Astrocyte of the spinal cord (primary cell): ENCODE results near the gene UBC.
"Not testable (repeated sequence)": the region's sequence is repeated elsewhere in the genome, so short reads cannot be mapped to it uniquely, and the experiment has no call there.

Source experiments
- DNase-seq: peaks from one replicate; pipeline ENCODE4 v3.0.0; 2011; ENCODE audit warnings: low read depth, low spot score
- H3K4me3 ChIP-seq: 2 replicates; pipeline ENCODE4 v1.5.1; 2011; ENCODE audit warnings: low read depth, mild to moderate bottlenecking, low read length, moderate library complexity
- in situ Hi-C: cut with HindIII; loops from 2 replicates; pipeline ENCODE4 v1.10.0; 2017; ENCODE audit warnings: low sequenced_read_pairs
- TF ChIP-seq, protein P1 (sequence below): IDR thresholded peaks from 2 replicates; pipeline ENCODE4 v1.5.1; 2012; ENCODE audit warnings: low read depth, mild to moderate bottlenecking, low read length, inconsistent platforms

The UBC gene

DNA sequence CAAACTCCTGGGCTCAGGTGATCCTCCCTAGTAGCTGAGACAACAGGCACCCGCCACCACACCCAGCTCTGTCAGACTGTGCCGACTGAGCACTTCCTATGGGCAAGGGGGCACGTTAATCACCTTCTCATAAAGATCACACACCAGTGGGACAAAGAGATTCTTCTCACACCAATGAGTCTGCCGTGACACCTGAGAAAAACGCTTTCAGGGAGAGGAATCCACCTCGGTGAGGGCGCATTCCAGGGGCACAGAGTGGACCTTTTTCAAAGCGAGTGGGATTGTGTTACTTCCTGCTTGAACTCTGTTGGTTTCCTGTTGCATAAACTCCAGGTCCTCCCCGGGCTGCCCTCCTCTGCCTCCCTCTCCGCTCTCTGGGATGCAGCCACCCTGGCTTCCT is 33.3 kb downstream of the UBC start:
- DNase-seq: no peak
- TF ChIP-seq, protein P1, sequence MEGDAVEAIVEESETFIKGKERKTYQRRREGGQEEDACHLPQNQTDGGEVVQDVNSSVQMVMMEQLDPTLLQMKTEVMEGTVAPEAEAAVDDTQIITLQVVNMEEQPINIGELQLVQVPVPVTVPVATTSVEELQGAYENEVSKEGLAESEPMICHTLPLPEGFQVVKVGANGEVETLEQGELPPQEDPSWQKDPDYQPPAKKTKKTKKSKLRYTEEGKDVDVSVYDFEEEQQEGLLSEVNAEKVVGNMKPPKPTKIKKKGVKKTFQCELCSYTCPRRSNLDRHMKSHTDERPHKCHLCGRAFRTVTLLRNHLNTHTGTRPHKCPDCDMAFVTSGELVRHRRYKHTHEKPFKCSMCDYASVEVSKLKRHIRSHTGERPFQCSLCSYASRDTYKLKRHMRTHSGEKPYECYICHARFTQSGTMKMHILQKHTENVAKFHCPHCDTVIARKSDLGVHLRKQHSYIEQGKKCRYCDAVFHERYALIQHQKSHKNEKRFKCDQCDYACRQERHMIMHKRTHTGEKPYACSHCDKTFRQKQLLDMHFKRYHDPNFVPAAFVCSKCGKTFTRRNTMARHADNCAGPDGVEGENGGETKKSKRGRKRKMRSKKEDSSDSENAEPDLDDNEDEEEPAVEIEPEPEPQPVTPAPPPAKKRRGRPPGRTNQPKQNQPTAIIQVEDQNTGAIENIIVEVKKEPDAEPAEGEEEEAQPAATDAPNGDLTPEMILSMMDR: no peak
- in situ Hi-C loops: no loop called here
- no peak overlapping the region for H3K4me3 ChIP-seq

DNA sequence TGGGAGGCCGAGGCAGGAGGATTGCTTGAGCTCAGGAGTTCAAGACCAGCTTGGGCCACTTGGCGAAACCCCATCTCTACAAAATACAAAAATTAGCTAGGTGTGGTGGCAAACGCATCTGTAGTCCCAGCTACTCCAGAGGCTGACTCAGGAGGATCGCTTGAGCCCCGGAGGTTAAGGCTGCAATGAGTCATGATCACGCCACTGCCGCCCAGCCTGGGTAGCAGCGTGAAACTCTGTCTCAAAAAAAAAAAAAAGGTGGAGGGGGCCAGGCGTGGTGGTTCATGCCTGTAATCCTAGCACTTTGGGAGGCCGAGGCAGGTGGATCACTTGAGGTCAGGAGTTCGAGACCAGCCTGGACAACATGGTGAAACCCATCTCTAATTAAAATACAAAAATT is 34.1 kb downstream of the UBC start:
- in situ Hi-C loops, H3K4me3 ChIP-seq, DNase-seq: not testable (repeated sequence)

DNA sequence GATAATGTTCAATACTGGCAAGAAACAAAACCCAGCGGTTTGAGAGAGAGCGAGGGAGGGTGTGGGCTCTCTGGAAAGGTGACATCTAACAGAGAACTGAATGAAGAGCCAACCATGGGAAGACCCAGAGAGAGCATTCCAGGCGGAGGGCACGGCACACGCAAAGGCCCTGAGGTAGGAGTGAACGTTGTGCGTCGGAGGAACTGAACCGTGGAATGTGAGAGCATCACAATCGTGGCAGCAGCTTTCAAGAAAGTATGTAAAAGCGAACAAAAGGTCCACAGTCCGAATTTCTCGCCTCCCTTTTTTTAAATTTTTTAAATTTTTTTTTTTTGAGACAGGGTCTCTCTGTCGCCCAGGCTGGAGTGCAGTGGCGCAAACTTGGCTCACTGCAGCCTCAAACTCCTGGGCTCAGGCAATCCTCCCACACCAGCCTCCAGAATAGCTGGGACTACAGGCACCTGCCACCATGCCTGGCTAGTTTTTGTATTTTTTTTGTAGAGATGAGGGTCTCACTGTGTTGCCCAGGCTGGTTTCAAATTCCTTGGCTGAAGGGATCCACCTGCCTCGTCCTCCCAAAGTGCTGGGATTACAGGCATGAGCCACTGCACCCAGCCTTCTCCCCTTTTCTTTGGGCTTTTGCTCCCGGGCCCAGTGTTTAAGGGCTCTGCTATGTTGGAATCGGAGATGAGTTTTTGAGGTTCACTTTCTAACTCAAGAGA is 35.5 kb downstream of the UBC start:
- DNase-seq: no peak
- TF ChIP-seq, protein P1: no peak
- no peak overlapping the region for H3K4me3 ChIP-seq

DNA sequence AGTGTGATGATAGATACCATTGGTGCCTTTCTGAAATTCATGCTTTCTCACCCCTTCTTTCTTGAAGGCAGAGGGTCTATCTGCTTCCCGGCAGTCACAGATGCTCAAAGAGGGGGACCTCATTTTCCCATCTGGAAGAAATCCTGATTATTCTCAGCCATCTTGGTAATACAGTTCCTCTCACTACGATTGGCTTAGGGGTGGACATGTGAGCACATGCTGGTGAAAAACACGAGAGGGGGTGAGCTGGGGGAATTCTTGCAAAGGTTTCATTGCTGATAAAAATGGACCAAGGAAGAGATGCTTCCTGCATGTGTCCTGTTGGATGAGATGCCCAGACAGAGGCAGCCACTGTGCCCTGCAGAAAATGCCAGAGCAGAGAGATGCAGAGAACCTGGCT is 37.0 kb downstream of the UBC start:
- in situ Hi-C loops: no loop called here
- H3K4me3 ChIP-seq: no peak overlapping the region
- TF ChIP-seq, protein P1: no peak
- no peak for DNase-seq

More for the DNA sequence above, 35.5 kb downstream of the UBC start:
- in situ Hi-C loops: no loop called here

DNA sequence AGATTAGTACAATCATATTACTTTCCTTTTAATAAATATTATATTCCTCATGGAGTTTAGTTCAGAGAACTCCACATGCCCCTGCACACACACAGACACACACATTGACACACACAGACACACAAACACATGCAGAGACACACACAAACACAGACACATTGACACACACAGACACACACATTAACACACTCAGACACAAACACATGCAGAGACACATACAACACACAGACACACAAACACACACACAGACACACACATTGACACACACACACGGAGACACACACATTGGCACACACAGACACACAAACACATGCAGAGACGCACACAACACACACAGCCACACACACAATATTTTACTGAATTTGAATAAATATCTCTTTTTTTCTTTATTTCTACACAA is 38.3 kb downstream of the UBC start:
- no peak overlapping the region for H3K4me3 ChIP-seq
- TF ChIP-seq, protein P1: no peak
- no peak for DNase-seq
- in situ Hi-C loops: no loop called here

DNA sequence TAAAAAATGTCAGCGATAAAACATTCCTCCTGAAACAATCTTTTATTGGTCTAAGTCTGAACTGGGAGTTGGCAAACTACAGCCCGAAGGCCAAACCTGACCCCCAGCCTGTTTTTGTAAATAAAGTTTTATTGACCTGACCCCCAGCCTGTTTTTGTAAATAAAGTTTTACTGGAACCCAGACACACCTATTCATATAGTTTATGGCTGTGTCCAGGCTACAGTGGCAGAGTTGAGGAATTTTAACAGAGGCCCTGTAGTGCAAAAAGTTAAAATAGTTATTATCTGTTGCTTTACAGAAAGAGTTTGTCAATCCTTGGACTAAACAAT is 38.7 kb downstream of the UBC start:
- TF ChIP-seq, protein P1: no peak
- in situ Hi-C loops: no loop called here
- H3K4me3 ChIP-seq: no peak overlapping the region
- no peak for DNase-seq

DNA sequence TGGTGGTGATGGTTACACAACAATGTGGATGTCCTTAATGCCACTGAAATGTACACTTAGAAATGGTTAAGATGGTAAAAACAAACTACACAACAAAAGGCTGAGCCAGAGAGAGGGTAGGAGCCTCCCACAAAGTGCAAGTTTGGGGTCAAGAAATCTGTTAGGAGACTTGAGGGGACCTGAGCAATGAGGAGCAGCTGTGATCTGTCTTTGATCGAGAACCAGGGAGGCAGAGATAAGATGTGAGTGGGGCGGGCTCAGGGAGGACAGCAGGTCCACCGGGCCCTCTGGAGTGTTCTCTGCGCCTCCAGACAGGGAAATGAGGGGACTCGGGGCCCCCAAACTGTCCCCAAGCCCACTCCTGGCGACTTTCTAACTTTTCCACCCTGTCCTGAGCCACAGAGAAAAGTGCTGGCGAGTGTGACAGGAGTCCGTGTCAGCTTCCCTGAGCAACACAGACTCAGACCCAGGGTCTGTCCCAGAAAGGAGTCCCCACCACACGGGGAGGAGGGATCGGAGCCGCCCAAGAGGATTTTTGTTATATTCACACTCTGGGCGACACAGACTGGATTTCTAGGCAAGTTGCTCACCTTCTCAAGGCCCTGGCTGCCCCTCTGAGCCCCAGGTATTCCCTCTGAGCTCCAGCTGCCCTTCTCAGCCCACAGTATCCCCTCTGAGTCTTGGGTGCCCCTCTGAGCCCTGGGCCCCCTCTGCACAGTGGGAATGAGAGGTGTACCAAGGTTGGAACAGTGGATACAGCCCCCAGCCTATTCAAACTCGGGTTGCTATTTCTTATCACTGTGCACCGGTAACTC is 39.3 kb downstream of the UBC start:
- in situ Hi-C loops: no loop called here
- no peak for DNase-seq
- H3K4me3 ChIP-seq: no peak overlapping the region

More for the DNA sequence above, 39.3 kb downstream of the UBC start:
- TF ChIP-seq, protein P1: no peak
